ENCODE results near the gene ADGRD1.

DNA sequence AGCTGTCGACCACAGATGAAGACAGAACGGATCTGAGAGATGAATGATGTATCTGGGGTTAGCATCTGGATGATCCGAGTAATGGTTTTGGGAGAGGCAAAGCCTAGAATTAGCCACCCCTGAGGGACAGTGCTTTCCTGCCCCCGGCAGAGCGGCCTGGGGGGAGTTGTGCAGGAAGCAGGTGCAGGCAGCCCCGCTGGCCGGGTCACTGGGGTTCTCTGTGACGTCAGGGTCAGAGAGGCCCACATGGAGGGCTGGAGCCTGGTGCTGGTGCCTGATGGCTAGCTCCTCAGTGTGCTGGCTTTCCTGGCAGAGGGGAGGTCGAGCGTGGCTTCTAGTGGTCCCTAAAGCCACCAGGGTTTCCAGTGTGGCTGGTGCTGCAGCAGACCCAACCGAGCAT lies 70.3 kb downstream of the ADGRD1 start:
- TF ChIP-seq, protein P1, sequence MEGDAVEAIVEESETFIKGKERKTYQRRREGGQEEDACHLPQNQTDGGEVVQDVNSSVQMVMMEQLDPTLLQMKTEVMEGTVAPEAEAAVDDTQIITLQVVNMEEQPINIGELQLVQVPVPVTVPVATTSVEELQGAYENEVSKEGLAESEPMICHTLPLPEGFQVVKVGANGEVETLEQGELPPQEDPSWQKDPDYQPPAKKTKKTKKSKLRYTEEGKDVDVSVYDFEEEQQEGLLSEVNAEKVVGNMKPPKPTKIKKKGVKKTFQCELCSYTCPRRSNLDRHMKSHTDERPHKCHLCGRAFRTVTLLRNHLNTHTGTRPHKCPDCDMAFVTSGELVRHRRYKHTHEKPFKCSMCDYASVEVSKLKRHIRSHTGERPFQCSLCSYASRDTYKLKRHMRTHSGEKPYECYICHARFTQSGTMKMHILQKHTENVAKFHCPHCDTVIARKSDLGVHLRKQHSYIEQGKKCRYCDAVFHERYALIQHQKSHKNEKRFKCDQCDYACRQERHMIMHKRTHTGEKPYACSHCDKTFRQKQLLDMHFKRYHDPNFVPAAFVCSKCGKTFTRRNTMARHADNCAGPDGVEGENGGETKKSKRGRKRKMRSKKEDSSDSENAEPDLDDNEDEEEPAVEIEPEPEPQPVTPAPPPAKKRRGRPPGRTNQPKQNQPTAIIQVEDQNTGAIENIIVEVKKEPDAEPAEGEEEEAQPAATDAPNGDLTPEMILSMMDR (IDR thresholded peaks at IDR 0.05), result no peak
- TF ChIP-seq, protein P2, sequence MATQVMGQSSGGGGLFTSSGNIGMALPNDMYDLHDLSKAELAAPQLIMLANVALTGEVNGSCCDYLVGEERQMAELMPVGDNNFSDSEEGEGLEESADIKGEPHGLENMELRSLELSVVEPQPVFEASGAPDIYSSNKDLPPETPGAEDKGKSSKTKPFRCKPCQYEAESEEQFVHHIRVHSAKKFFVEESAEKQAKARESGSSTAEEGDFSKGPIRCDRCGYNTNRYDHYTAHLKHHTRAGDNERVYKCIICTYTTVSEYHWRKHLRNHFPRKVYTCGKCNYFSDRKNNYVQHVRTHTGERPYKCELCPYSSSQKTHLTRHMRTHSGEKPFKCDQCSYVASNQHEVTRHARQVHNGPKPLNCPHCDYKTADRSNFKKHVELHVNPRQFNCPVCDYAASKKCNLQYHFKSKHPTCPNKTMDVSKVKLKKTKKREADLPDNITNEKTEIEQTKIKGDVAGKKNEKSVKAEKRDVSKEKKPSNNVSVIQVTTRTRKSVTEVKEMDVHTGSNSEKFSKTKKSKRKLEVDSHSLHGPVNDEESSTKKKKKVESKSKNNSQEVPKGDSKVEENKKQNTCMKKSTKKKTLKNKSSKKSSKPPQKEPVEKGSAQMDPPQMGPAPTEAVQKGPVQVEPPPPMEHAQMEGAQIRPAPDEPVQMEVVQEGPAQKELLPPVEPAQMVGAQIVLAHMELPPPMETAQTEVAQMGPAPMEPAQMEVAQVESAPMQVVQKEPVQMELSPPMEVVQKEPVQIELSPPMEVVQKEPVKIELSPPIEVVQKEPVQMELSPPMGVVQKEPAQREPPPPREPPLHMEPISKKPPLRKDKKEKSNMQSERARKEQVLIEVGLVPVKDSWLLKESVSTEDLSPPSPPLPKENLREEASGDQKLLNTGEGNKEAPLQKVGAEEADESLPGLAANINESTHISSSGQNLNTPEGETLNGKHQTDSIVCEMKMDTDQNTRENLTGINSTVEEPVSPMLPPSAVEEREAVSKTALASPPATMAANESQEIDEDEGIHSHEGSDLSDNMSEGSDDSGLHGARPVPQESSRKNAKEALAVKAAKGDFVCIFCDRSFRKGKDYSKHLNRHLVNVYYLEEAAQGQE (IDR thresholded peaks at IDR 0.05; ENCODE audit: low read depth, low read length), result no peak

All from SK-N-SH (cell line).